ENCODE data around the gene ERMAP.

DNA sequence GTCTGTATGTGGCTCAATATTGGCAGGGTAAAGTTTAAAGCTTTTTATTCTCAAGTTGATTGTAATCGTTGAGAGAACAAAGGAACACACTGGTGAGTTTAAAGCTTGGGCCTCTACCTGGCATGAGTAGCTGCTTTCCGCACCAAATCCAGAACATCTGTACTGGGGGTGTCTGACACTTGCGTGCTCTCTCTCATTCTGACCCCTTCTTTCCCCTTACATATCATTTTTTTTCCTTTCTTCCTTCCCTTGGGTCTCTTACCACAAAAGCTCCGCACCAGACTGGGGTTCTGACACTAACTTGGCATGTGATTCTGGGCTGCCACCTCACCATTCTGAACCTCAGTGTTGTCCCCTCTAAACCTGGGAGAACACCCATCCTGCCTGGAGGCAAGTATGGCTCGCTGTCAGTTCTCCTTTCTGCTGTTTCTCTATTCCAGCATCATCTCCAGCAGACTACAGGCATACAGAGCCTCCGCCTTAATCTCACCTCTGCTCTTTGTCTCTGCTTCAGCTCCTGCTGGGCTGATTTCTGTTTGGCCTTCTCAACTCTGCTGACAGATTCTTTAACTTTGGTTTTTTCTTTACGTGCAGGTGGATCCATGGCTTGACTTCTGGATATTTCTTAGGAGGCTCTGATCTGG is 859 bp upstream of the ERMAP start:
- TF ChIP-seq PATZ1 (CRISPR knock-in tag; IDR thresholded peaks at IDR 0.05; ENCODE audit: borderline replicate concordance), result no peak
- TF ChIP-seq ZFP3 (CRISPR knock-in tag; IDR thresholded peaks at IDR 0.05), result no peak
- TF ChIP-seq ARNTL (CRISPR knock-in tag; IDR thresholded peaks at IDR 0.05; ENCODE audit: borderline replicate concordance, low read depth), result no peak
- TF ChIP-seq ZNF70 (CRISPR knock-in tag; IDR thresholded peaks at IDR 0.05), result no peak
- no peak for TF ChIP-seq RARB (CRISPR knock-in tag; IDR thresholded peaks at IDR 0.05)
